GM21528 (cell line): Measurements from ENCODE around the gene NCAPD2.
"Not testable (repeated sequence)": the region's sequence is repeated elsewhere in the genome, so short reads cannot be mapped to it uniquely, and the experiment has no call there.

Experiments
- ATAC-seq: cut with Tn5 transposase; IDR thresholded peaks from one replicate; pipeline ENCODE4 v1.9.1; 2021; ENCODE audit warnings: mild to moderate bottlenecking, moderate library complexity; ENCODE audit not compliant: unreplicated experiment, low FRiP score

NCAPD2 gene

DNA sequence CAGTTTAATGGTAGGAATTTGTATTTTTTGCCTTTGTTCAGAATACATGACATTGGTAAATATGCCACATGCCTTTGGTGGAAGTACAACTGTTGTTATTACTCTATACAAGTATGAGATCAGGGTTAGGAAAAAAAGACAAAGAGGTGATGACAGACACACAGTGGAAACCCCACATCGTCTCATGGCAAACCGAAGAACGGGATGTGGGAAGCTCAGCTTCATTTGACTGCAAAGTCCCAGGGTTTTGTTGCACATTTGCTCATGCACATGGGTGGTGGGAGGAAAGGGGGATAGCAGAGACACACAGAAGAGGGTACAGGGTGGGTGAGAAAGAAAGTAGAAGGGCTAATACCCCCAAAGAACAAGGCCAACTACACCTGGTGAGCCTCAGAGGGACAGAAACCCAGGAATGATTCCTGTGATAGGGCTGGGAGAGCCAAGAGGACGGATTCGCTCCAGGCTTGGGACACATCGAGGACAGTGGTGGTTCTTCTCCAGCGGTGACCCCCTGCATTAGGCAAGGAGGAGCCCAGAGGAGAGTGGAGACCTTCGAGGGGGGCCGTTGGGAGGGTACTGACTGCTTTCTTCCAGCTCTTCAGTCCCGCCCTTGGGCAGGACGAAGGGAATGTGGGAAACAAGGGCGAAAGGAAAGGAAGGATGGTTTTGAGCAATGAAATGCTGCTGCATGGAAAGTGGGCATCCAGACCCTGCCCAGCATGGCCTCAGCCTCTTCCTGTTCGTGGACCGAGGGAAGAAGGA is 31.5 kb upstream of the NCAPD2 start:
- no peak for ATAC-seq

DNA sequence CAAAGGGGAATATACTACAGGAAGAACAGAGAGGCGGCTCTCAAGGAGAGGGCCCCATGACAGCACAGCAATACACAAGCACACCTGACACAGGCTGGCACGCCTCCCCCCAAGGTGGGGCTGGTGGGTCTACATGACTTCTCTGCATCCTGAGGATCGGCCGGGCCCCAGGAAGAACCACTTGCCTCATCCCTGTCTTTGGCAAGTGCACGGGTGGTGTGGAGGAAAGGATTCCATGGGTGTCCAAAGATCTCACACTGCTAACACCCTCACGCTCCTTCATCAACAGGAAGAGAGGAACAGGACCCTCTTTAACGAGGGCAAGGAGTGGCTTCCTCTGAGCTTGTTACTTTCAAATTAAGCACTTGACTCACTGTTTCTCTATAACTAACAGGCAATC is 30.7 kb upstream of the NCAPD2 start:
- no peak for ATAC-seq

DNA sequence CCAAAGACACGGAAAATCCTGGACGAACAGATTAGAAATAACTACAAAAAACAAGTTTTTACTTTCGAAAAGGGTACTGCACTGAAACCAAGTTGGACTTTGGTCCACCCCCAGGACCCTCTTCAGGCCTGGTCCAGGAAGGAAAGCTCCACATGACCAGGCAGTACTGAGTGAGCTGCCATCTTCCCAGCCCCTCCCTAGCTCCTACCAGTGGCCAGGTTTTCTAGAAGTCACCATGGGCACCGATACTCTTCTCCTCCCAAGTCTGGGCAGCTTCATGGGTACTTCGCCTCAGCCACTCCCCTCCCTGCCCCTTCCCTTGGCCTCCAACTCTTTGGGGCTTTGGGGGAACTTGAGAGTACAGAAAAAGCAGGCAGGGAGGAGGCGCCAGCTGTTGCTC is 30.0 kb upstream of the NCAPD2 start:
- ATAC-seq = no peak

DNA sequence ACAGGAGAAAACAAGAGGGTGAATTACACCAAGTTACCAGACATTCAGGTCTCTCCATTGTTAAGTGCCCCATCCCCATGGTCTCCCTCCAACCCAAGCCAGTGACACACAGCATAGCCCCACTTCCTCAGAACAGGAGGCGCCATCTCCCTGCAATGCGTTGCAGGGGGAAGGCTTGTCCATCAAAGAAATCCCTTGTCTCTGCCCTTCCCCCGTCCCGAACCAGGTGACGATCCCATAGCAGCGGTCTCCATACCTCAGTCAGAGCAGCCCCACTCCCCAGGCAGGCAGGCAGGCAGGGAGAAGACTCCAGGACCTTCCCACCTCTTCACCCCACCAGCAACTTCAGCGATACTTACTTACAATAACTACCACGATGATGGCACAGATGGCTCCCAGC is 29.4 kb upstream of the NCAPD2 start:
- ATAC-seq = no peak

DNA sequence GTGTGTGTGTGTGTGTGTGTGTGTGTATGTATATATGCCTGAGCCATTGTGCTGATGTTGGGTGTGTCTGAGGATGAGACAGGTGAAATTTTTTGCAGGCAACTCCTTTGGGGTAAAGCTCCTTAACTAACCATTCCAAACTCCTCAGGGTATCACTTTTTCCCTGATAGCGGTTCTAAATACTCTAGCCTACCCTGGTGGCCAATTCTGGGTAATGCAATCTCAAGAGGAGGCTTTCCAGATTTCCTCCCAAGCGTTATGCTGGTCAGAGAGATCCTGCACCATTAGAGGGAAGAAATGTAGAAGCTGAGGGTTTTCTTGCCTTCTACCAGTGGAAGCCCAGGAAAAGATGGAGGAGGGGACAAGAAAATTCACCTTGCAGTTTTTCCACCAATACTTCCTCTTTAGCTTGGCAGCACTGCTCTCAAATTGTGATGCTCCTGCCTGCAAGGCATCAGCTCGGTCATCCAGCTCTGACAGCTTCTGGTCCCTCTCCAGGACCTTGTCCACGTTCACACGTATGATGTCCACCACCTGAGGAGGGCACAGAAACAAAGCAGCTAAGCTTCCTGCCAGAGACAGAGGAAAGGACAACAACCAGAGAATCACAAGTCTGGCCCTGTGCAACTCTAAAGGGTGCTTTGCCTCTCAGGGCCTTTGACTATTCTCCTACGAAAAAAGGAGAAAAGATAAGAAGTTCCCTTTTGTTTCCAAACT is 28.3 kb upstream of the NCAPD2 start:
- no peak for ATAC-seq

- ATAC-seq = no peak
Observed at GRCh38 chr12:6466184-6466573, 27.7 kb upstream of the NCAPD2 start.

DNA sequence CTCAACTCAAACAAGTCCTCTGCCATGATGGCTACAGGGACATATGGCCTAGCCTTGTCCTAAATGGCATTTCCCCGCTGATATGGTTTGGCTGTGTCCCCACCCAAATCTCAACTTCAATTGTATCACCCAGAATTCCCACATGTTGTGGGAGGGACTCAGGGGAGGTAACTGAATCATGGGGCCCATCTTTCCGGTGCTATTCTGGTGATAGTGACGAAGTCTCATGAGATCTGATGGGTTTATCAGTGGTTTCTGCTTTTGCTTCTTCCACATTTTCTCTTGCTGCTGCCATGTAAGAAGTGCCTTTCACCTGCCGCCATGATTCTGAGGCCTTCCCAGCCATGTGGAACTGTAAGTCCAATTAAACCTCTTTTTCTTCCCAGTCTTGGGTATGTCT is 27.2 kb upstream of the NCAPD2 start:
- ATAC-seq = not testable (repeated sequence)

- ATAC-seq = not testable (repeated sequence)
Observed at GRCh38 chr12:6467571-6468282, 26.2 kb upstream of the NCAPD2 start.

GRCh38 chr12:6468283-6468575 is 25.7 kb upstream of the NCAPD2 start:
- no peak for ATAC-seq

DNA sequence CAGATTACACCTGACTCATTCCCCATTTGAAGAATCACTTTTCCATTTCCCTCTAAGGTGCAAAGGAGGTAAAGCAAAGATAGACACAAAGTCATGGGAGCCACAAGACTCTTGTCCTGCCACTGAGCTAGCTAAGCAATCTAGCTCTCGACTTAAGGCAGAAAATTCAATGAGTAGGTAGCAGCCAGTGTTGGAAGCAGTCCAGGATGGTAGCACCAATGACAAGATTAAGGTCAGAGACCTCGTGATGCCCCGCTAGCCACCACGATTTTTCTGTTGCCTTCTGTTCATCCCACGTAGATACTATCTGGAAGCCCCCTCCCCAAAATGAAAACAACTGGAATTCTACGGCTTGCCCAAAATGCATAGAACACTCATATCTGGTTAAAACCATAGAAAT is 24.8 kb upstream of the NCAPD2 start:
- ATAC-seq = no peak

DNA sequence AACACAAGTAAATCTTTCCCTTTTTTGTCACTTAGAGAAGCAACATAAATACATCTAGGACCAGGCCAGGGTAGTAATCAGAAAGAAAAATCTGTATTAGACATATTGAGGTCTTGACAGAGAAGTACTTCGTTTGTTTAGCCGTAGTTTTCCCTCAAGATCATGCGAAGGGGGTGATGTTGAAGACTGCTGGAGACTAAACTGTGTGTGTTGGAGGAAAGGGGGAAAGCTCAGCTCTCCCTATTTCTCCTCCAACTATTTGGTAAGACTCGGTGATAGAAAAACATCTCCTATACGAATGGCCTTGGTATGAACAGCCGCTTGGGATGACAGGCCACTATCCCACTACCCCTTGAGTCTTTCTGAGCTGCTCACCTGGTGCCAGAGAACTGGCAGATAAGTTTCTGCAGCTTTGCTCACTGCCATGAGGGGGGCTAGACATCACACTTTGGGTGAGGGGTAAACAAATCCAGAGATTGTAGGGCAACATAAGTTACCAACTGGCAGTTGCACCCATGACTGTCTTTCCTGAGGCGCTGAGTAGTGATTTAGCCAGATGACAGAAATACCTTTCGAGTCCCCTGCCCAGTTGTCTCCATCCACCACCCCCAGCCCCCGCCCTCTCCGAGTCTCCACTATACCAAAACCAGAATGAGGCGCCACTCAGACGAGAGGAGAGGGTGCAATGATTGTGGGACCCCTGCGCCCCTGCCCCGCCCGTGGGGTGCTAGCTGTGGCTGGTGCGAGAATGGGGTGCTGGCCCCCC is 24.1 kb upstream of the NCAPD2 start:
- ATAC-seq = no peak

GRCh38 chr12:6470375-6471163 is 23.3 kb upstream of the NCAPD2 start, which contains the start of gene VAMP1:
Gene VAMP1 (minus strand): TSS chr12:6470677. CDS start chr12:6470531, 146 bp downstream.
- peak; percentile 91 for ATAC-seq

GRCh38 chr12:6471989-6472360 is 21.9 kb upstream of the NCAPD2 start:
- no peak for ATAC-seq

DNA sequence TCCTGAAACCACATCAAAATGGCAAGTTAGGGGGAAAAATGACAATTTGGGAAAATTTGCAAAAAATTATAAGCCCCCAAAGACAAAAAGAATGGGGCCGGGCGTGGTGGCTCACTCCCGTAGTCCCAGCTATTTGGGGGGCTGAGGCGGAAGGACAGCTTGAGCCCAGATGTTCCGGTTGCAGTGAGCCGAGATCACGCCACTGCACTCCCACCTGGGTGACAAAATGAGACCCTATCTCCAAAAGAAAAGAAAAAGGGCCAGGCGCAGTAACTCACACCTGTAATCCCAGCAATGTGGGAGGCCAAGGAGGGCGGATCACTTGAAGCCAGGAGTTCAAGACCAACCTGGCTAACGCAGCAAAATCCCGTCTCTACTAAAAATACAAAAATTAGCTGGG is 21.4 kb upstream of the NCAPD2 start:
- ATAC-seq = no peak

DNA sequence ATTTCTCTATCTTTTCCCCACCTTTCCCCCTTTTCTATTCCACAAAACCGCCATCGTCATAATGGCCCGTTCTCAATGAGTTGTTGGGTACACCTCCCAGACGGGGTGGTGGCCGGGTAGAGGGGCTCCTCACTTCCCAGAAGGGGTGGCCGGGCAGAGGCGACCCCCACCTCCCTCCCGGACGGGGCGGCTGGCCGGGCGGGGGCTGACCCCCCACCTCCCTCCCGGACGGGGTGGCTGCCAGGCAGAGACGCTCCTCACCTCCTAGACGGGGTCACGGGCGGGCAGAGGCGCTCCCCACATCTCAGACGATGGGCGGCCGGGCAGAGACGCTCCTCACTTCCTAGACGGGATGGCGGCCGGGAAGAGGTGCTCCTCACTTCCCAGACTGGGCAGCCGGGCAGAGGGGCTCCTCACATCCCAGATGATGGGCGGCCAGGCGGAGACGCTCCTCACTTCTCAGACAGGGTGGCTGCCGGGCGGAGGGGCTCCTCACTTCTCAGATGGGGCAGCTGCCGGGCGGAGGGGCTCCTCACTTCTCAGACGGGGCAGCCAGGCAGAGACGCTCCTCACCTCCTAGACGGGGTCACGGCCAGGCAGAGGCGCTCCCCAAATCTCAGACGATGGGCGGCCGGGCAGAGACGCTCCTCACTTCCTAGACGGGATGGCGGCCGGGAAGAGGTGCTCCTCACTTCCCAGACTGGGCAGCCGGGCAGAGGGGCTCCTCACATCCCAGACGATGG is 18.5 kb upstream of the NCAPD2 start:
- not testable (repeated sequence) for ATAC-seq

DNA sequence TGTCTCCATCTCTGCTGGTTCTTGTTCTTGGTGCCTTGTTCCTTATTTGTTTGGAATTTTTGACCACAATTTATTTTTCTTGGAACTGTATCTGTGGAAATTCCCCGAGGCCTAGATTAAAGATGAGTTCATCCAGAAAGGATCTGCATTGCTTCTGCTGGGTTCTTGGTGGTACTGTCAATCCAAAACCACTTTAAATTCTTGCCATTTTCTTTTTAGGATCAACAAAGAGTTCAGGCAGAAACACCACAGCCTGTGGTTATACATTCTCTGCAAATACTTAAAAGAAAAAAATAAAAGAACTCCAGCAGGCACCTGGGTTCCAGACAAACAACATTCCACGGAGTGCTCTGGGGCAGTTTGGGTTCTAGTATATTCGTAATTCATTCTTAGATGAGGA is 17.4 kb upstream of the NCAPD2 start:
- no peak for ATAC-seq

DNA sequence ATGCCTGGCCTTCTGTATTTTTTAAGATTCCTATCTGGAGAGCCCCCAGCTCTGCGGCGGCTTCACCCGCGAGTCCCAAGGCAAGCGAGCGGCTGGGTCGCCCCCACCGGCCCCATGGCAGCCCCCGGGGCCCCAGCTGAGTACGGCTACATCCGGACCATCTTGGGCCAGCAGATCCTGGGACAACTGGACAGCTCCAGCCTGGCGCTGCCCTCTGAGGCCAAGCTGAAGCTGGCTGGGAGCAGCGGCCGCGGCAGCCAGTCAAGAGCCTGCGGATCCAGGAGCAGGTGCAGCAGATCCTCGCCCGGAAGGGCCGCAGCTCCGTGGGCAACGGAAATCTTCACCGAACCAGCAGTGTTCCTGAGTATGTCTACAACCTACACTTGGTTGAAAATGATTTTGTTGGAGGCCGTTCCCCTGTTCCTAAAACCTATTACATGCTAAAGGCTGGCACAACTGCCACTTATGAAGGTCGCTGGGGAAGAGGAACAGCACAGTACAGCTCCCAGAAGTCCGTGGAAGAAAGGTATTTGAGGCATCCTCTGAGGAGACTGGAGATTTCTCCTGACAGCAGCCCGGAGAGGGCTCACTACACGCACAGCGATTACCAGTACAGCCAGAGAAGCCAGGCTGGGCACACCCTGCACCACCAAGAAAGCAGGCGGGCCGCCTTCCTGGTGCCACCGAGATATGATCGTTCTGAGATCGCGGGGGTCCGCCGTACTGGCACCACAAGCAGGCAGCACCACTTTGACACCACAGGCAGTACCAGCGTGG is 16.1 kb upstream of the NCAPD2 start:
- not testable (repeated sequence) for ATAC-seq

DNA sequence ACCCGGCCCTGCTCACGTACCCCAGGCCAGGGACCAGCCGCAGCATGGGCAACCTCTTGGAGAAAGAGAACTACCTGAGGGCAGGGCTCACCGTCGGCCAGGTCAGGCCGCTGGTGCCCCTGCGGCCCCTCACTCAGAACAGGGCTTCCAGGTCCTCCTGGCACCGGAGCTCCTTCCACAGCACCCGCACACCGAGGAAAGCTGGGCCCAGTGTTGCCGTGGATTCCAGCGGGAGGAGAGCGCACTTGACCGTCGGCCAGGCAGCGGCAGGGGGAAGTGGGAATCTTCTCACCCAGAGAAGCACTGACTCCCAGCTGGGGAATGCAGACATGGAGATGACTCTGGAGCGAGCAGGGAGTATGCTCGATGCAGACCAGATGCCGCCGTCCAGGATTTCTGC is 15.5 kb upstream of the NCAPD2 start:
- ATAC-seq = no peak

- no peak for ATAC-seq
Observed at GRCh38 chr12:6488240-6488639, 5.7 kb upstream of the NCAPD2 start.
